CD14-positive monocyte (primary cell): ENCODE results near the gene DSCAML1. TPM values are rescaled to one million over a fixed set of nuclear protein-coding genes. Genes with fewer than 3 reads are reported as not detected.
A peak's percentile ranks its signal among the peaks of the same experiment; 100 is the strongest.

Experiments used
- DNase-seq, 3 donors: peaks; one replicate each; pipeline ENCODE4 v3.0.0-alpha.2; 2011 to 2022
- H2AFZ ChIP-seq: 2 replicates; pipeline ENCODE4 v1.6.0; 2012; ENCODE audit warnings: mild to moderate bottlenecking, low read depth, low read length, inconsistent platforms; ENCODE audit not compliant: insufficient read depth, poor library complexity, severe bottlenecking
- H3K27ac ChIP-seq, 2 donors: 1 replicate in 1 of 2; 2 replicates in 1 of 2; pipeline ENCODE4 v1.5.1; 2012 to 2013; ENCODE audit warnings: low read length in 2 of 2, control low read depth in 1 of 2, inconsistent platforms in 1 of 2, low read depth in 1 of 2, mild to moderate bottlenecking in 1 of 2
- H3K27me3 ChIP-seq, 2 donors: one replicate each; pipeline versions ENCODE4 v1.6.0 to v1.6.1; 2011 to 2013; ENCODE audit warnings: low read length in 2 of 2; ENCODE audit not compliant: control insufficient read depth in 2 of 2, insufficient read depth in 2 of 2
- H3K36me3 ChIP-seq, 2 donors: replicated peaks in 1 of 2; 1 replicate in 1 of 2; 2 replicates in 1 of 2; pipeline versions ENCODE4 v1.5.1 to v1.6.1; 2012 to 2013; ENCODE audit warnings: low read length in 2 of 2, control low read depth in 1 of 2, inconsistent platforms in 1 of 2, mild to moderate bottlenecking in 1 of 2; ENCODE audit not compliant: insufficient read depth in 2 of 2, control insufficient read depth in 1 of 2
- H3K4me1 ChIP-seq, 2 donors: 1 replicate in 1 of 2; 2 replicates in 1 of 2; pipeline versions ENCODE4 v1.5.1 to v1.6.1; 2012 to 2013; ENCODE audit warnings: low read length in 2 of 2, control low read depth in 1 of 2, inconsistent platforms in 1 of 2, mild to moderate bottlenecking in 1 of 2, moderate library complexity in 1 of 2; ENCODE audit not compliant: insufficient read depth in 2 of 2, control insufficient read depth in 1 of 2
- H3K4me2 ChIP-seq: replicated peaks from 2 replicates; pipeline ENCODE3; 2012; ENCODE audit warnings: low read length, moderate library complexity, mild to moderate bottlenecking; ENCODE audit not compliant: poor library complexity, severe bottlenecking; ENCODE audit errors: extremely low read depth
- H3K4me3 ChIP-seq, 3 experiments: fragments of 200-600 bp in 1 of 3; sonication (generic) in 1 of 3; replicated peaks in 1 of 3; 1 replicate in 2 of 3; 2 replicates in 1 of 3; pipeline ENCODE4 v1.5.1; 2011 to 2013; ENCODE audit warnings: low read length in 3 of 3, mild to moderate bottlenecking in 3 of 3, control low read depth in 2 of 3, low read depth in 2 of 3, inconsistent platforms in 1 of 3, moderate library complexity in 1 of 3
- H3K79me2 ChIP-seq: 2 replicates; pipeline ENCODE4 v1.6.0; 2012; ENCODE audit warnings: mild to moderate bottlenecking, control low read depth, inconsistent platforms, low read length, moderate library complexity; ENCODE audit not compliant: insufficient read depth
- H3K9ac ChIP-seq: 2 replicates; pipeline ENCODE4 v1.6.0; 2017; ENCODE audit warnings: low read length, mild to moderate bottlenecking; ENCODE audit not compliant: insufficient read depth, poor library complexity, severe bottlenecking
- H3K9me3 ChIP-seq, 2 donors: replicated peaks in 1 of 2; 1 replicate in 1 of 2; 2 replicates in 1 of 2; pipeline versions ENCODE4 v1.5.1 to v1.6.1; 2012 to 2013; ENCODE audit warnings: low read length in 2 of 2, control low read depth in 1 of 2; ENCODE audit not compliant: control insufficient read depth in 1 of 2, insufficient read depth in 1 of 2
- H4K20me1 ChIP-seq: 2 replicates; pipeline ENCODE4 v1.6.0; 2012; ENCODE audit warnings: mild to moderate bottlenecking, low read length, control low read depth, moderate library complexity; ENCODE audit not compliant: insufficient read depth
- H3K27ac Mint-ChIP-seq, 7 donors: one replicate each; pipeline ENCODE4 v1.8.0; 2020; ENCODE audit warnings: mild to moderate bottlenecking in 7 of 7, mixed read lengths in 7 of 7, moderate library complexity in 6 of 7, inconsistent platforms in 2 of 7
- H3K27me3 Mint-ChIP-seq, 3 donors: one replicate each; pipeline ENCODE4 v1.8.0; 2021 to 2022; ENCODE audit warnings: low read depth in 3 of 3, mild to moderate bottlenecking in 3 of 3, mixed read lengths in 3 of 3, moderate library complexity in 3 of 3, inconsistent platforms in 1 of 3
- H3K36me3 Mint-ChIP-seq, 2 donors: one replicate each; pipeline ENCODE4 v1.8.0; 2020; ENCODE audit warnings: mixed read lengths in 2 of 2, inconsistent platforms in 1 of 2, mild to moderate bottlenecking in 1 of 2
- H3K4me1 Mint-ChIP-seq: one replicate; pipeline ENCODE4 v1.8.0; 2020; ENCODE audit warnings: mild to moderate bottlenecking, mixed read lengths
- H3K4me3 Mint-ChIP-seq, 2 donors: one replicate each; pipeline ENCODE4 v1.8.0; 2020; ENCODE audit warnings: mild to moderate bottlenecking in 2 of 2, mixed read lengths in 2 of 2, moderate library complexity in 1 of 2
- H3K9me3 Mint-ChIP-seq, 7 donors: one replicate each; pipeline ENCODE4 v1.8.0; 2020 to 2022; ENCODE audit warnings: mixed read lengths in 7 of 7, mild to moderate bottlenecking in 6 of 7, moderate library complexity in 6 of 7, inconsistent platforms in 2 of 7
- CTCF ChIP-seq: fragments of 200-600 bp; IDR thresholded peaks from one replicate; pipeline ENCODE4 v1.8.0; 2022; ENCODE audit warnings: antibody characterized with exemption, mild to moderate bottlenecking
- WGBS: methylation state at CpG from one replicate; pipeline ENCODE4 v1.1.5; 2013; ENCODE audit warnings: missing lambda C conversion rate; ENCODE audit not compliant: insufficient coverage; 5-methylcytosine and 5-hydroxymethylcytosine counted together
- intact Hi-C, 2 donors: fragments of 100-400 bp; cut with micrococcal nuclease; formaldehyde crosslinking; loops; one replicate each; pipeline versions ENCODE4 v1.15.0 to v1.15.1; 2023
- polyA plus RNA-seq, 3 donors: library from polyadenylated mRNA; depleted of rRNA in 1 of 3; unstranded in 2 of 3; stranded (reverse) in 1 of 3; fragments of 300-500 nt in 2 of 3; fragments of >200 nt in 1 of 3; fragmentation: Illumina TruSeq in 2 of 3; gene quantifications; 1 replicate in 2 of 3; 2 replicates in 1 of 3; pipeline ENCODE4 v1.2.3, GENCODE V29; 2012 to 2021

Gene DSCAML1
- polyA plus RNA-seq, 3 donors = not detected

- no peaks in the 10 kb centered on the region for H3K36me3 Mint-ChIP-seq
- no peaks in the 10 kb centered on the region for H3K9me3 ChIP-seq
- no peak overlapping the region for H3K27ac ChIP-seq
- H3K4me3 Mint-ChIP-seq = no peak overlapping the region
- no peaks in the 10 kb centered on the region for H3K79me2 ChIP-seq
- no peak overlapping the region for H2AFZ ChIP-seq
- no peak for TF ChIP-seq CTCF
- H3K4me1 Mint-ChIP-seq = no peaks in the 10 kb centered on the region
- no peaks in the 10 kb centered on the region for H3K4me1 ChIP-seq
- 82% methylated on average over 11 of the region's 21 CpGs for WGBS
- H3K9me3 Mint-ChIP-seq = peaks cover 0 to 2% (median 0%) of the 10 kb centered on the region in 7 donors
- H3K9ac ChIP-seq = no peak overlapping the region
- intact Hi-C loops = no loop called here
- H3K27me3 ChIP-seq = no peaks in the 10 kb centered on the region
- no peak for DNase-seq
- peaks cover 5 to 7% (median 6%) of the 10 kb centered on the region in 3 donors for H3K27me3 Mint-ChIP-seq
- H3K27ac Mint-ChIP-seq = peak overlapping the region in 1 of 7 donors; percentile 32
- no peaks in the 10 kb centered on the region for H4K20me1 ChIP-seq
- no peaks in the 10 kb centered on the region for H3K36me3 ChIP-seq
- H3K4me2 ChIP-seq = no peak overlapping the region
- no peak overlapping the region for H3K4me3 ChIP-seq
Observed at GRCh38 chr11:117654281-117655255, 142.4 kb downstream of the DSCAML1 start.

- Histone ChIP-seq H3K36me3 (no peaks in the 10 kb centered on the region), H3K9ac (no peak overlapping the region), H3K4me3 (no peak overlapping the region), H2AFZ (no peak overlapping the region), H3K79me2 (no peaks in the 10 kb centered on the region), H3K4me1 (no peaks in the 10 kb centered on the region), H4K20me1 (no peaks in the 10 kb centered on the region), H3K27ac (no peak overlapping the region), H3K27me3 (no peaks in the 10 kb centered on the region), H3K4me2 (no peak overlapping the region), H3K9me3 (no peaks in the 10 kb centered on the region)
- H3K4me3 Mint-ChIP-seq = no peak overlapping the region
- DNase-seq = no peak
- no peaks in the 10 kb centered on the region for H3K36me3 Mint-ChIP-seq
- WGBS = 100% methylated on average over 1 of the region's 4 CpGs
- H3K4me1 Mint-ChIP-seq = no peaks in the 10 kb centered on the region
- intact Hi-C loops = no loop called here
- no peak for TF ChIP-seq CTCF
- no peak overlapping the region for H3K27ac Mint-ChIP-seq
- peaks cover 4 to 9% (median 9%) of the 10 kb centered on the region in 3 donors for H3K27me3 Mint-ChIP-seq
- peaks cover 0 to 1% (median 0%) of the 10 kb centered on the region in 7 donors for H3K9me3 Mint-ChIP-seq
Observed at GRCh38 chr11:117652521-117652920, 144.5 kb downstream of the DSCAML1 start.
